DMS53 (cell line): Measurements from ENCODE around the gene SREBF1.

Source experiments
- DNase-seq: peaks from one replicate; lab custom pipeline; 2025; lab: John Stamatoyannopoulos, UW

SREBF1 gene

DNA sequence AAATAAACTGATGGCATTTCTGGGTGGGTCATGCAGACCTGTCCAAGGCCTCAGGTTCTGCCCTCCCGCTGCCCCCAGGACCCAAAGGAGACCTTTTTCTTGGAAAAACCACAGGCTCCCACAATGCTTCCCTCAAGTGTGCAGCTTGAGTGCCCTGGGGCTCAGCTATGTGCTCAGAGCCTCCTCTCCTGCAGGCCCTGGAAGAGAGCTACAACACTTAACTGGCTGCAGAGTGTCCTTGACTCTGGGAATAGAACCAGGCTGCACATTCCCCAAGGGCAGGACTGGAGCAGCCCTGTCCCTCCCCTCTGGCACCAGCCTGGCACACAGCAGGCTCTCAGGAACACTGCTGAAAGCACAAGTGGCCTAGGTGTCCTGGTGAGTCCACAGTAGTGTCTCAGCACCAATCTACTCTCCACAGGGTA lies 4.8 kb upstream of the SREBF1 start:
- peak; percentile 60 for DNase-seq

DNA sequence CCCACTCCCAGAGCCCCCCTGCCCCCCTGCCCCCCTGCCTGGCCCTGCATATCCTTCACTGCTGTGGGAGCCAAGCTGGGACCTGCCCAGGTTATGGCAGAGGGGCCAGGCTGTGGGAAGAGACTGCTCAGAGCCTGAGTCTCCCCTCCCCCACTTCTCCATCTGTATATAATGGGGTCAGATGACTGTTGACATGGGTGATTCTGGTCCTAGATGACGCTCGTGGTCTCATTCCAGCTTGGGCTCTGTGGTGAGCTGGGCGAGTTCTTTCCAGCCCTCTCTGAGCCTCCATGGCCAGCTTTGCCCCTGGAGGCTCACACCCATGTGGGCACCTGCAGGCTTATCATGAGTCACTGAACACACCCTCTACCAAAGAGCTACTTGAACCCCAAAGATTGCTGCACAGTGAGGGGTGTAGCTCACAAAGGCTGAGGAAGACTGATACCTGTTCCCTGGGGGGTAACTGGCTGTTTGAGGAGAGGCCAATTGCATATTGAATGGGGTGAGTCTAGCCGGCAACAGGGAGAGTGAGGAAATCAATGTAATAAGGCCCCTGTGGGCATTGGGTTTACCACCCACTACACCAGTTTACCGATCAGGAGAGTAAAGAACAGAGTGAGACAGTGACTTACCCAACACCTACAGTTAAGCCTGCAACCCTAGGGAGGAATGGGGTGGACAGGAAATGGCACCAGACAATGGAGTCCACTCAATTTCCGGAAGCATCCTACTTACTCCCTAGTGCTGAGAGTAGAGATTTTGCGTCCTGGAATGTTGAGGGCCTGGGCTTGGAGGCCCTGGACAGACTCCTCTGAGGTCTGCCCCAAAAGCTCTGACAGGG lies 4.2 kb upstream of the SREBF1 start:
- DNase-seq, result peak; percentile 65

DNA sequence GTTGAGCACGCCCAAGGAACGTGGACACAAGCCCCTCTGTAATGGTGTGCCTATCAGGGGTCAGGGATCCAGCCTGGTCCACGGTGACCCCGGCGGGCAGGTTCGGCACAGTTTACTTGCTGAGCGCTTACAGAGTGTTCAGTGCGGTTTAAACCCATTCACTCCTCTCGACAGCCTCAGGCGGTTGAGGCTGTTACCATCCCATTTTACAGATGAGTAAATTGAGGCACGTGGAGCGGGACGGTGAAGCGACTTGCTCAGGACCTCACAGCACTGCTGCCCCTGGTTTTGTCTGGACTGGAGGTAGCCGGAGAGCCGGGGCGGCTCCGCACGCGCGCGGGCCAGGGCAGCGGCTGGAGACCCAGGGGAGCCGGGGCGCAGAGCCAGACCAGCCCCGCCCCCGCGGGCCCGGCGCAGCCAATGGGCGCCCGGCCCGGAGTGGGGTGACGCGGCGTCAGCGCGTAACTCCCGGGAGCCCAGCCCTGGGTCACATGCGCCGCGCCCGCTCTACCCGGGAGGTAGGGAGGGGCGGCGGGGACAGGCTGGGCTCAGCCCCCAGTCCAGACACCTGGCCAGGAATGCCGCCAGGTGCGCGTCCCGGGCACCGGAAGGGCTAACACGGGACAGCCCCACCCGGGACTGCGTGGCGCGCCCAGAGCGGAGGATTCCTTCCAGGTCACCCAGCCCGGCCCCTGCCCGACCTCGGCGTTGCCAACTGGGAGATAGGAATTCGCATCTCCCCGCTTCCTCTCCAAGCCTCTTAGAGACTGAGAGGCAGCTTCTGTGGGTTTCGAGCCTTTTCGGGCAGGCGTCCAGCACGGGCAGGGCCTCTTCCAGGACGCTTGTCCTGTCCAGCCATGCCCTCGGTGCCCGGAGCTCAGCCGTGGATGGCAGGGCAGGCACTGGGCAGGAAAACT lies 3.3 kb upstream of the SREBF1 start:
- peak; percentile 96 for DNase-seq

DNA sequence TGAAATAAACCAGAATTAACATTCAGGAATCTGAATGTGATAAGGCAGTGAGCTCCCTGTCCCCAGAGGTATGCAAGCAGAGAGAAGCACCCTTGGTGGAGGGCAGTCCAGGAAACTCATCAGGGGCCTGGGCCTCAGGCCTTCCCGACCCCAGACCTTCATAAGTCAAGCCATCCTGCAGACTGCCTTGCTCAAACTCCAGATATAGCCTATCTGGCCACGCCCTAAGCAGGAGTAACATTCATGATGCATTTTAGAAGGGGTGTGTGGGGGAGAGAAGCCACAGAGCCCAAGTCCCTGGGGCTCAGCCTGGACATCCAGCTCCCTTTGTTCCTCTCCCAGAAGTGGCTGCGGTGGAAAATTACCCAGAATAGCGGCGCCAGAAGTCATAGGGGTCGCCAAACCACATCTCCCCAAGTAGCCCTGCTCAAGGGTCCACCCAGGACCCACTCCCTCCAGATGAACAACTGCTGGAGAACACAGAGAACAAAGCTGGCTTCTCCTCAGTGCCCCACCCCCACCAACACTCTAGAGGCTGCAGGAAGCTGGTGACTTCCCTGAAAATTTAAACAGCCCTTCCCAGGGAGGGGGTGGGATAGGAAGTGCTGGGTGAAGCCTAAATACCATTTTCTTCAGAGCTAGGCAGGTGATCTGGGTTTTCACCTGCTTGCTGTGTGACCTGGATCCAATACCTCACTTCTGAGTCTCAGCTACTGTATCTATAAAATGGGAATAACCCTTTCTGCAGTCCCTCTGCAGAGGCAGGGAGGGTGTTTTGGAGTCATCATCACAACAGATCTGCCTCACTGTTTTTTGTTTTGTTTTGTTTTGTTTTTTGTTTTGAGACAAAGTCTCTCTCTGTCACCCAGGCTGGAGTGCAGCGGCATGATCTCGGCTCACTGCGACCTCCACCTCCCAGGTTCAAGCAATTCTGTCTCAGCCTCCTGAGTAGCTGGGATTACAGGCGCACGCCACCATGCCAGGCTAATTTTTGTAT lies 1.5 kb upstream of the SREBF1 start:
- peak; percentile 90 for DNase-seq

DNA sequence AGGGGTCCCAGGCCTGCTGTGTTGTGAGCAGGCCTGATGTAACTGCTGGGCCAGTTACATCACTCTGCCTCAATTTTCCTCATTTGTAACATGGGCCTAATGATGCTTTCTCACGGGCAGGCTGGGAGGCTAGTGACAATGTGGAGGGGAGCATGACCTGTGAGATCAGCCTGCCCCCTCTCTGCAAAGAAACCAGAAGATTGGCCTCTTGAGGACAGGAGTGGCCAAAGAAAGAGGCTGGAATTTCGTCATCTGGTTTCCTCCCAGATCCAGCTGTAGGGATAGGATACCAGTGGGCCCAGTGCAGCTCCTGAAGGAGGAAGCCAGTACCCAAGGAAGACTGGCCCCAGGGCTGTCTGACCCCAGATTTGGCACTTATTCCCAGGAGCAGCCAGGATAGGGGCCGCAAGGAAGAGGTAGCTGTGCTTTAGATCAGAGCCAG lies 615 bp upstream of the SREBF1 start:
- peak; percentile 70 for DNase-seq

DNA sequence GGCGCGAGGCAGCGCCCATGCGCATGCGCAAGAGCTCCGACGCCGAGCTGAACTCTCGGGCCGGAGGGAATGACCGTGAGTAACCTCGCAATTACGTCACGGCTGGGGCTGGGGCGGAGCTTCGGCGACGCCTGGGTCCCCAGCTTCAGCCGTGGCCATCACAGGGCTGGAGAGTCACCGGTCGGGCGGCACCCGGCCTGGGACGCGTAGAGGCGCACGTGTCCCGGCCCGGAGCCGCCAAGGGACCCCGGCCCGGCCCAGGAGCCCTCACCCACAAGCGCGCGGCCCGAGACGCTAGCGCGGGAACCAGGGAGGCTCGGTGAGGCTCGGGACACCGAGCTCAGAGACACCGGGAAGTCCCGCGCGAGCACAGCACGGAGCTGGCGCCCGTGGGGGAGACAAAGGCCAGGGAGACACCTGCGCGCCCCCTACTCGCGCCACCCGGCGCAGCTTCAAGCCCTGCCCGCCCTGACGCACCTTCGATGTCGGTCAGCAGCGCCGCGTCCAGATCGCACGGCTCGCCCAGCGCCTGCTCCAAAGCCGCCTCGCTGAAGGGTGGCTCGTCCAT lies 452 bp downstream of the SREBF1 start:
- peak; percentile 97 for DNase-seq

DNA sequence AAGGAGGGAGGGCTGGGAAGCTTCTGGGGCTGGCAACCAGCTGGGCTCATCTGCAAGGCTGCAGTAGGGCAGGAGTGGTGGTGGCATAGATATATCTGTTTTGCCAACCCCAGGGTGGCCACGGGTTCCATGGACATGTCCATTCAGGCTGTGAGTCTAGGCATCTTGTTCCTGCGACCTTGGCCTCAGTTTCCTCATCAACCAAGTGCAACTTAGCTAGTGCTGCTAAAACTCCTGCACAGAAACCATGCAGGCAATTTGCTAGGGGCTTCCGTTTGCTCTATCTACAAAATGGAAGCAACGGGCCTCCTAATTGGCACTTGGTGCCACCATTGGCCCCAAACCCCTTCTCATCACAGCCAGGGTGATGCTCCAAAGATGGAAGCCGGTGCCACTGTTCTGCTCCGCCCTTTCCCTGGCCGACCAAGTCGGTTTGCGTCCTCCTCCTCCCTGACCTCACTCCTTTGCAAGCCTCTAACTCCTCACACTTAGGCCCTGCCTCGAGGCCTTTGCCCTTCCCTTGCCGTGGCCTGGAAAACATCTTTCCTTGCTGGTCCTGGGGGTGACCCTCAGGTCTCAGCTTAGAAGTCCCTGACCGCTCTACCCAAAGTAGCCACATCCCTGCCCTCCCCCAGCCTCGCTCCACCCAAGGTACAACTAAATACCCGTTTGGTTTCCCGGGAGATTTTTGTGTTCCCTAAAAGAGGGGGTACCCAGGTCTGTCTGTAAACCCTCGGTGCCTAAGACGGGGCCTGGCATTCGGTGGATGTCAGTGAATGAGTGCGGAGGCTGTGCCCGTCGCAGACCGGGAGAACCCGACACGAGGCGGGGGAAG lies 1.2 kb downstream of the SREBF1 start:
- no peak for DNase-seq

DNA sequence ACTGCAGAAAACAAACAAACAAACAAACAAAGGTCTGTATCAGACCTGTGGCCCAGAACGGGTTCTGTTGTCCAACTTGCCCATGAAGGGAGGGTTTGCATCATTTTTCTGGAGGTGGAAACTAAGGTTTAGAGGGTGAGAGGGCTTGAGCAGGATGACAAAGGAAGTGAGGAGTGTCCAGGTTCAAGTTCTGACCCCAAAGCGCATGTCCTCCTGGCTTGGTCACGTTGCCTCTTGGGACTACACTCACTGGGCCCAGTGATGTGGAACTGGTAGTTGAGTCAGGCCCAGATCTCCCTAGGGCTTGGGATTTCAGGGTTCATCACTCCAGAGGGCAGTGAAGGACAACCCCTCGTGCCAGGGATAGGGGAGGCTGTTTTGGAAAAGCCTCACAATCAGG lies 1.8 kb downstream of the SREBF1 start:
- no peak for DNase-seq

DNA sequence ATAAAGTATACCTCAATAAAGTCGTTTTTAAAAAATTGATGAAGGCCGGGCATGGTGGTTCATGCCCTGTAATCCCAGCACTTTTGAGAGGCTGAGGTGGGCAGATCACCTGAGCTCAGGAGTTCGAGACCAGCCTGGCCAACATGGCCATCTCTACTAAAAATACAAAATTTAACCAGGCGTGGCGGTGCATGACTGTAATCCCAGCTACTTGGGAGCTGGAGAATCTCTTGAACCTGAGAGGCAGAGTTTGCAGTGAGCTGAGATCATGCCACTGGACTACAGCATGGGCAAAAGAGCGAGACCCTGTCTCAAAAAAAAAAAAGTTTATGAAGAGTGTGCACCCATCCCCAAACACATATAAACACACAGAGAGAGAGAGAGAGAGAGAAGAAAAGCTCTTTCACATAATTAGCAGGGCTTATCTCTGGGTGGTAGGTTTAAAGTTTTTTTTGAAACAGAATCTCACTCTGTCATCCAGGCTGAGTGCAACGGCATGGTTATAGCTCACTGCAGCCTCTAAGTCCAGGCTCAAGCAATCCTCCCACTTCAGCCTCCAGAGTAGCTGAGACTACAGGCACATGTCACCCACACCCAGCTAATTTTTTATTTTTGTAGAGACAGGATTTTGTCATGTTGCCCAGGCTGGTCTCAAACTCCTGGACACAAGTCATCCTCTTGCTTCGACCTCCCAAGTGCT lies 3.0 kb downstream of the SREBF1 start:
- no peak for DNase-seq

DNA sequence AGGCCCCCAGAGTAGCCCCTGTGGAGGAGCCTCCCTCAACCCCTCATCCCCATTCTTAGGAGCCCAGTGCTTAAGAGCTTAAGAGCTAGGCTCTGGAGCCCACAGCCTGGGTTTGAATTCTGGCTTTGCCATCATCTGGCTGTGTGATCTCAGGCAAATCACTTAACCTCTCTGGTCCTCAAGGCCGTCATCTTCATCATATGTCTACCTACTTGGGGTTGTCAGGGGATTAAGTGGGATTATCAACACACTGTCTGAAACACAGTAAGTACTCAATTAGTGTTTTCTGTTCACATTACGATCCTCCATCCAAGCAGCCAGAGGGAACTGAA lies 4.8 kb downstream of the SREBF1 start:
- DNase-seq, result no peak

DNA sequence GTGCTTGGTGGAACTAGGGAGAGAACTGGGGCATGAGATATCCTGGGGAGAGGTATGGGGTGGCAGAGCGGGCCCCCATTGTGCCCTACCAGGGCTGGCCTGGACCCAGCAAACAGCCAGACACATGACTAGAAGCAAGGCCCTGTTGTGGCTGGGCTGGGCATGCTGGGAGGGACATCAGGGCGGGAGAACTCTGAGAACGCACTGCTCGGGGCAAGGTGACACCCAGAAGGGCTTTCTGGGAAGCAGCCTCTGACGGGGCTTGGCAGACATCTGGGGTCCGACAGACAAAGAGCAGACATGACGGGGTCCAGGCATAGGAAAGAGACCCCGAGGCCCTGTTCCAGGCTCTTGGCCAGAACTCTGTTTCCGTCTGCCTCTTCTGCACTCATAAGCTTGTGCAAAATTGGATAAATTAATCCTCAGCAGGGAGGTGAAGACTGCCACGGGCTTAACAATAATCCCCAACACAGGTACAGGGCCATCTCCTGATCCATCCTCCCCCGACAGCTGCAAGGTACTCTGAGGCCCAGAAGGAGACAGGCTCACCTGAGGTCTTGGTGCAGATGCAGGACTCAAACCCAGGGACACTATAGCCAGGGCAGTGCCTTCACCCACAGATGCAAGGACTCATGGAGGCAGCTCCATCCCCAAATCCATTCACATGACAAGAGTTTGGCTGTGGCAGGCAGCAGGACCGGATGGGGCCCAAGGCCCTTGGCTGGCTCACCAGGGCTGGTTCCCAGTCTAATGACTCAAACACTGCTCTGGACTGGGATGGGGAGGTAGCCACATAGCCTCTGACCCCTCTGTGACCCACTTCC lies 5.4 kb downstream of the SREBF1 start:
- DNase-seq, result no peak

DNA sequence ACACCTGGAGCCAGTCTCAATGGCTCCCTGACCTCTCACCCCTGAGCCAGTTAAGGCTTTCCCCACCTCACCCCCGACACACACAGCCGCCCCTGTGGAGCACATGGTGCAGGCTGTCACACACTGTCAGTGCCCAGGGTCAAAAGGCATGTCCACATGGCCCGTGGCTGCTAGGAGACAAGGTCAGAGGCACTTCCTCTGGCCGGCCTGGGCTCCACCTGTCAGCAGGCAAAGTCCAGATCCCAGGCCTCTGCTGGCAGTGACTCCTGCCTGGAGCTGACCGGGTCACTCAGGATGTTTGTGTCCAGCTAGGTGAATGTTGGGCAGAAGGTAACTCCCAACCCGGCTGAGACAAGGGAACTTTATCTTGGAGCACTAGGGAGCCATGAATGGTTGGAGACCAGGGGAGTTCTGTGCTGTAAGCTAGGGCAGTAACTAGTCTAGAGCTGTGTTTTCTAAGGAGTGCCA lies 6.0 kb downstream of the SREBF1 start:
- peak; percentile 31 for DNase-seq

DNA sequence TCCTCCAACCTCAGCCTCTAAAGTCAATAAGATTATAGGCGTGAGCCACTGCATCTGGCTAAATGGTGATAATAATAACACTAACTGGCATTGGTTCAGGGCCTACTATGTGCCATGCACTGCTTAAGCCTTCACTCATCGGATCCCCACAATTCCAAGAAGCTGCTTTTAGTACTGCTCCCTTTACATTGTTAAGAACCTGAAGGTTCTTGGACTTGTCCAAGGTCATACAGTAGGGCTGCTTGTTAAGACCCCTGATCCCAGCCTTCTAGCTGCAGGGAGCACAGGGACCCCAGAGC lies 6.6 kb downstream of the SREBF1 start:
- no peak for DNase-seq

DNA sequence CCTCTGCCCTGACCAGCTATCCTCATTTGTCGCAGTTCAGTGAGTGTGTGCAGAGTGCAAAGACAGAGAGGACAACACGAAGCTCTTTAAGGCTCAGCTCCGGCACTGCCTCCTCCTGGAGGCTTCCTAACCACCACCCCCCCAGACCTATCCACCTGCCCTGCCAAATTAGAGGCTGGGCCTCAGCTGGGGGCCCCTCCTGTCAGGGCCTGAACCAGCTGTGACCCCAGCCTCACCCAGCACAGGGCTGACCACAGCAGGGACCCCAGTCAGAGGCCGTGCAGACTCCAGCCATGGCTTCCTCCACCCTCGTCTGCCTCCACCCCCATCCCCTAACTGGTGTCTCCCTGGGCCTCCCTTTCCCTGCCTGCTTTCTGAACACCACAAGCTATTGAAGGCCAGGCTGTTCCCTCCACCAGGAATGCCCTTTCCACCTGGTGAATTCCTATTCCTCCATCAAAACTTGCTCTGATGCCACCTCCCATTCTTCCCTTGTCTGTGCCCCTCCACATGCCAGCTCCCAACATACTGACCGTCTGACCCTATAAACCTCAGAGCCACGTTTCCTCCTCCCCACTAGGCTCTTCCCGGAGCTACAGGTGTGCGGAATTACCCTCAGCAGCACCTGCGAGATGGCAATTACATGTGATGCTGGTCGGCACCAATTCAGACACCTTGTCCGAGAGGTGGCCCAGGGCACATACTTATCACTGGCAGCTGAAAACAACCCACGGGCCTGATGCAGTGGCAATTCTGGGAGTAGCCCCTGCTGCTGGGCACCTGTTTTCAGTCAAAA lies 8.8 kb downstream of the SREBF1 start:
- no peak for DNase-seq

DNA sequence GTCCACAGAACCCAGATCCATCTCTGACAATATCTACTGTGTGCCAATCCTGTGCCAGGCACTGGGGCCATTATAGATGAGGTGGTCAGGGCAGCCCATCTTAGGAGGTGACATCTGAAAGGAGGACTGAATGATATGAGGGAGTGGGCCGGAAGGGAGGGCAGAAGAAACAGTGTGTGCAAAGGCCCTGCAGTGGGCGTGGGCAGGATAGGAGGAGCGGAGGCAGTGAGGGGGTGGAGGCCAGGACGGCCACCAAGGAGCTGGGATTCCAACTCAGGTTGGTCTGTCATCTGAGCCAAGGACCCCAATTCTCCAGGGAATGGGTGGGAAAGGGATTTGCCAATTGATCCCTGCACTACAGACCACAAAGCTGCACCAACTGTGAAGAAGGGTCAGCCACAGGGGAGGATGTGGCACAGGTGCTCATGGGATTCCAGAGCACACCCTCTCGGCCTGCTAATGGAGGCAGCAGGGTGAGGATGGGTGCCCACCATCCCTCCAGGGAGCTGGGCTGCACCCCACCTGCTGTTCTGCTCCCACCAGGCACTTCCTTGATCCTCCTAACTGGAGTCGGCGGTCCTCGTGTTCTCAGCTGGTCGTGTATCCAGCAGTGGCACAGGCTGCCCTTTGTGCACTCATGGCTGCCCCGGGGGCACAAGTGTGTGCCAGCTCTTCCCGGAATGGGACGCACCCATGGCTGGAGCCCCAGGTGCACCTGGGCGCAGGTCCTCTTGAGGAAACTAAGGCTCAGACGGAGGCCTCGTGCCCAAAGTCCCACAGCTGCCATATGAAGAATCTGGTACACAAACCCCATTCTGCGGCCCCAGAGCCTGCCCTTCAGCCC lies 9.6 kb downstream of the SREBF1 start:
- DNase-seq, result no peak

DNA sequence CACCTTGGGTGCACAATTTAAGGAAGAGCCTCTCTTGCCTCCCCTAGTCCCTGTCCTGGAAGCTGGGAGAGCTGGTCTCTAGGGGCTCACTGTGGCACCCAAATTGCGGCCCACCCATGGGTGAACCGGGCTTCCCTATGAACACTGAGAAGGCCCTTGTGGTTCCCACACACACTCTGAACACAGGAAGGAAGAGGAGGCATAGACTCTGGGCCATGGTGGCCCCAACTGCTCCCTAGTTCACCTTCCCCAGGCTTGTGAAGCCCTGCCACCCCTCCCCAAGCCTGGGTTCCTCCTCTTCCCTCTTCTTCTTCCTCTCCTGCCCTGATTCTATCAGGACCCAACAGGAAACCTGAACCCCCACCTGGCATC lies 10.5 kb downstream of the SREBF1 start:
- DNase-seq, result no peak
